OCI-LY1 (cell line): ENCODE data around the gene SIK3.
"Not testable (repeated sequence)": the region's sequence is repeated elsewhere in the genome, so short reads cannot be mapped to it uniquely, and the experiment has no call there.

Experiments
- H2AFZ ChIP-seq: fragments of 200-600 bp; sonication (generic), shearing (Covaris generic); 2 replicates; pipeline ENCODE4 v1.6.0; 2014; ENCODE audit warnings: antibody characterized with exemption, mild to moderate bottlenecking, low read length
- H3F3A ChIP-seq: fragments of 200-600 bp; sonication (generic), shearing (Covaris generic); 2 replicates; pipeline ENCODE4 v1.6.0; 2014; ENCODE audit warnings: mild to moderate bottlenecking, antibody characterized with exemption, low read length, moderate library complexity; ENCODE audit not compliant: insufficient read depth
- H3K27ac ChIP-seq: fragments of 200-600 bp; sonication (generic); 2 replicates; pipeline ENCODE4 v1.5.1; 2014; ENCODE audit warnings: low read length, mixed run types, mild to moderate bottlenecking, low read depth; ENCODE audit not compliant: poor library complexity, severe bottlenecking
- H3K27me3 ChIP-seq: fragments of 200-600 bp; sonication (generic); 2 replicates; pipeline ENCODE4 v1.6.0; 2014; ENCODE audit warnings: antibody characterized with exemption, mild to moderate bottlenecking, low read length, moderate library complexity; ENCODE audit not compliant: insufficient read depth
- H3K36me3 ChIP-seq: fragments of 200-600 bp; sonication (generic); 2 replicates; pipeline ENCODE4 v1.6.1; 2014; ENCODE audit warnings: mild to moderate bottlenecking, antibody characterized with exemption, low read length, moderate library complexity, mixed read lengths; ENCODE audit not compliant: insufficient read depth
- H3K4me1 ChIP-seq: fragments of 200-600 bp; sonication (generic); 2 replicates; pipeline ENCODE4 v1.5.1; 2014; ENCODE audit warnings: mild to moderate bottlenecking, low read length, moderate library complexity; ENCODE audit not compliant: insufficient read depth, severe bottlenecking
- H3K4me2 ChIP-seq: fragments of 200-600 bp; sonication (generic), shearing (Covaris generic); 2 replicates; pipeline ENCODE4 v1.6.1; 2014; ENCODE audit warnings: low read length
- H3K4me3 ChIP-seq: fragments of 200-600 bp; sonication (generic); 2 replicates; pipeline ENCODE4 v1.5.1; 2014; ENCODE audit warnings: low read length, low read depth, mild to moderate bottlenecking, mixed read lengths; ENCODE audit not compliant: poor library complexity, severe bottlenecking
- H3K79me2 ChIP-seq: fragments of 200-600 bp; shearing (Covaris generic); 2 replicates; pipeline ENCODE4 v1.6.1; 2016; ENCODE audit warnings: mixed run types, low read length, mixed read lengths; ENCODE audit not compliant: insufficient read depth
- H3K9ac ChIP-seq: fragments of 200-600 bp; sonication (generic), shearing (Covaris generic); 2 replicates; pipeline ENCODE4 v1.6.1; 2014; ENCODE audit warnings: mild to moderate bottlenecking, low read length, mixed read lengths
- H3K9me2 ChIP-seq: fragments of 200-600 bp; sonication (generic), shearing (Covaris generic); 2 replicates; pipeline ENCODE4 v1.6.1; 2014; ENCODE audit warnings: low read depth, mild to moderate bottlenecking, low read length, mixed read lengths
- H3K9me3 ChIP-seq: fragments of 200-600 bp; shearing (Covaris generic); 2 replicates; pipeline ENCODE4 v1.6.1; 2014; ENCODE audit warnings: low read length, mixed read lengths
- H4K20me1 ChIP-seq: fragments of 200-600 bp; sonication (generic), shearing (Covaris generic); 2 replicates; pipeline ENCODE4 v1.6.0; 2016; ENCODE audit warnings: mild to moderate bottlenecking, low read length; ENCODE audit not compliant: insufficient read depth
- EZH2 ChIP-seq: fragments of 200-600 bp; sonication (generic), shearing (Covaris generic); IDR thresholded peaks from 2 replicates; pipeline ENCODE4 v1.8.0; 2017; ENCODE audit warnings: borderline replicate concordance, mixed run types, mild to moderate bottlenecking, antibody characterized with exemption, low read length, moderate library complexity, mixed read lengths
- TF ChIP-seq, protein P1 (sequence below): fragments of 200-600 bp; sonication (generic), shearing (Covaris generic); IDR thresholded peaks from 2 replicates; pipeline ENCODE4 v1.5.1; 2017; ENCODE audit warnings: mild to moderate bottlenecking, antibody characterized with exemption, low read length, moderate library complexity, mixed read lengths

Gene SIK3

DNA sequence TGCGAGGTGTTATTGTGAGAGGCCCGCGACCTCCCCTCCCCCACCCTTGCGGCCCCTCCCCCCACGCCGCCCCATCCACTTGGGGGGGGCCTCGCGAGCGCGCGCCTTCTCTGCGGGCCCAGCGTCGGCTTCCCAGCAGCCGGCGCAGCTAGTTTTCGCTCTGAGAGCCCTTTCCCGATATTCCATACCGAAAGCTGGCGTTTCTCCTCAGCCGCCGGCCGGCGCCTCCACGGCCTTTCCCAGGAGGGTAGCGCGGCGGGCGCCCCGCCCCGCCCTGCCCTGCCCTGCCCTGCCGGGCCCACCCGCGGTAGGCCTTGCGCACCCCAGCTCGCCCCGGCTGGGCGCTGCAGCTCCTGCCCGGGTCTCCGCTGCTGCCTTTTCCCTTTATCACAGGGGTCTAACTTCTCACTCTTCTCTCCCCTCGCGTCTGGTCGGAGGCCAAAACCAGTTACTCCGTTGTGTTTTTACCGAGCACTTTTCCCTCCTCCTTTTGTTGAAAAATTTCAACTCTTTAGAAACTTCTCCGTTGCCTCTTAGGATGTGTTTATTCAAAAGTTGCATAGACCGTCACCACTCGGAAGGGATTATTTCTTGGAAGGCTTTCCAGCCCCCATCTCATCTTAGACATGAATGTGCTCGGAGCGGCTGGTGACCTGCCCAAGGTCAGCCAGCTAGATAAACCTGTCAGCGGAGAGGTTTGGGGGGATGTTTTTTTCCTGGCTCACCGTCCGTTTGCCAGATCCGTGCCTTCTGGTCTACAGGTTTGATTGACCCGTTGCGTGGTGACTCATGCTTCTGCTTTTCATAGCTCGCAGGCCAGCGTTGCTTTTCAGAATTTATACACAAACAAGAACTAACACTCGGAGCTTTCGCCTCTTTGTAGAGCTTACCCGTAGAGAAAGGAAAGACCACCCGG, 46.5 kb upstream of the SIK3 start:
- H4K20me1 ChIP-seq, result peaks cover 3% of the 10 kb centered on the region; the same call in 1 of the 2 replicates
- H3K36me3 ChIP-seq, result peaks cover 43% of the 10 kb centered on the region
- H3K9me2 ChIP-seq, result no peaks in the 10 kb centered on the region
- peak overlapping the region; percentile 98 for H3K9ac ChIP-seq
- peaks cover 35% of the 10 kb centered on the region for H3K4me1 ChIP-seq
- H3F3A ChIP-seq, result no peaks in the 10 kb centered on the region
- H3K27me3 ChIP-seq, result no peaks in the 10 kb centered on the region
- H3K9me3 ChIP-seq, result no peaks in the 10 kb centered on the region
- peak overlapping the region; percentile 78 for H3K27ac ChIP-seq
- H3K4me3 ChIP-seq, result peak overlapping the region; percentile 100
- H3K79me2 ChIP-seq, result peaks cover 51% of the 10 kb centered on the region
- TF ChIP-seq, protein P1, sequence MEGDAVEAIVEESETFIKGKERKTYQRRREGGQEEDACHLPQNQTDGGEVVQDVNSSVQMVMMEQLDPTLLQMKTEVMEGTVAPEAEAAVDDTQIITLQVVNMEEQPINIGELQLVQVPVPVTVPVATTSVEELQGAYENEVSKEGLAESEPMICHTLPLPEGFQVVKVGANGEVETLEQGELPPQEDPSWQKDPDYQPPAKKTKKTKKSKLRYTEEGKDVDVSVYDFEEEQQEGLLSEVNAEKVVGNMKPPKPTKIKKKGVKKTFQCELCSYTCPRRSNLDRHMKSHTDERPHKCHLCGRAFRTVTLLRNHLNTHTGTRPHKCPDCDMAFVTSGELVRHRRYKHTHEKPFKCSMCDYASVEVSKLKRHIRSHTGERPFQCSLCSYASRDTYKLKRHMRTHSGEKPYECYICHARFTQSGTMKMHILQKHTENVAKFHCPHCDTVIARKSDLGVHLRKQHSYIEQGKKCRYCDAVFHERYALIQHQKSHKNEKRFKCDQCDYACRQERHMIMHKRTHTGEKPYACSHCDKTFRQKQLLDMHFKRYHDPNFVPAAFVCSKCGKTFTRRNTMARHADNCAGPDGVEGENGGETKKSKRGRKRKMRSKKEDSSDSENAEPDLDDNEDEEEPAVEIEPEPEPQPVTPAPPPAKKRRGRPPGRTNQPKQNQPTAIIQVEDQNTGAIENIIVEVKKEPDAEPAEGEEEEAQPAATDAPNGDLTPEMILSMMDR, result no peak
- TF ChIP-seq EZH2, result no peak
- H3K4me2 ChIP-seq, result peak overlapping the region; percentile 99
- no peak overlapping the region for H2AFZ ChIP-seq

DNA sequence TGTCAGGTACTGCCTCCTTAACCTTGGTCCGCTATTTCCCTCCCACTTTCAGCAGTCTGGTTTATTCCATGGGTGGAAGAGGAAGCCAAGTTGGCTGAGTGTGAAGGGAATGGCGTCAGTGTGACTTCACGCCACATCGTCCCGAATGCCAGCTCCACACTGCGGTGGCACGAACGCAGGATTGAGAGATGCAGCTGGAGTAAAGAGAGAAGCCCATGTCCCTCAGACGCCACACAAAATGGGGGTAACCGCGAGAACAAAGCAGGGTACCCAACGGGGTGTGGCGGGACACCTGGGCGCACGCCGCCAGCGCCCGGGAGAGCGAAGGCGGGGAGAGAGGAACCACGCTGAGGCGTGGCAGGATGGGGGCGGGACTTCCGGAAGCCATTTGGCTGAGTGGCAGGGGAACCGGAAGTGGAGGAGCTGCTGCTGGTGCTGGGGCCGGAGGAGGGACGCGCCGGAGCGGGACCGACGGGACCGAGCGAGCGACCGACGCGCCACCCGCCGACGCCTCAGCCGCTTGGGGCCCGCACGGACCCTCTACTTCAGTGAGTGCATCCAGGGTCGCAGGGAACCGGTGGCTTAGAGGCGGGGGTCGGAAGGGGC, 45.7 kb upstream of the SIK3 start, which contains the start of gene PAFAH1B2:
TSS of gene PAFAH1B2 (plus strand) at position 417 of the 606 bp plus-strand sequence. CDS start 8,161 bp downstream, outside the sequence.
- H3K36me3 ChIP-seq, result peaks cover 42% of the 10 kb centered on the region
- H3K79me2 ChIP-seq, result peaks cover 45% of the 10 kb centered on the region
- H3K27ac ChIP-seq, result peak within 1 kb of the TSS; percentile 78
- H3K9ac ChIP-seq, result peak within 1 kb of the TSS; percentile 98
- H3K4me1 ChIP-seq, result peaks cover 36% of the 10 kb centered on the region
- no peaks in the 10 kb centered on the region for H3K9me3 ChIP-seq
- peaks cover 3% of the 10 kb centered on the region; the same call in 1 of the 2 replicates for H4K20me1 ChIP-seq
- peak within 1 kb of the TSS; percentile 100 for H3K4me3 ChIP-seq
- no peaks in the 10 kb centered on the region for H3K9me2 ChIP-seq
- H3K27me3 ChIP-seq, result no peaks in the 10 kb centered on the region
- no peak for TF ChIP-seq EZH2
- TF ChIP-seq, protein P1, result no peak
- H3K4me2 ChIP-seq, result peak within 1 kb of the TSS; percentile 99
- H2AFZ ChIP-seq, result peak within 1 kb of the TSS; percentile 98; the same call in 1 of the 2 replicates
- no peaks in the 10 kb centered on the region for H3F3A ChIP-seq

DNA sequence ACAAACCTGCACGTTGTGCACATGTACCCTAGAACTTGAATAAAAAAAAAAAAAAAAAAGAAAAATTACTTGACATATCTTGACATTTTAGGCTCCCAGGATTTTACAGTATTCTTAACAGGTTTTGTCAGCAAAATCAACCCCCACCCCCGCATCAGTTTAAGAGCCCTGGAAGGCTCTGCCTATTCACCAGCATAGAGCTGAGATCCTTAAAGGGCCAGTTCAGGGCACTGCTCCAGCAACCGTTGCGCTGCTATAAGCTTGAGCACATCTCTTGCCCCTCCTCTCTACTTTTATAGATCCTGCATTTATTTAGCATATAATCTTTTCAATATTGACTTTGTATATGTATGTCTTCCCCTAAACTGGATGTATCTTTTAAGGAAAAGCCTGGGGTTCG, 45.2 kb upstream of the SIK3 start:
- H3K9me3 ChIP-seq, result no peaks in the 10 kb centered on the region
- H2AFZ ChIP-seq, result peak overlapping the region; percentile 98; the same call in 1 of the 2 replicates
- no peak for TF ChIP-seq EZH2
- TF ChIP-seq, protein P1, result no peak
- no peaks in the 10 kb centered on the region for H3K9me2 ChIP-seq
- H3F3A ChIP-seq, result no peaks in the 10 kb centered on the region
- H3K4me3 ChIP-seq, result peak overlapping the region; percentile 100
- no peaks in the 10 kb centered on the region for H3K27me3 ChIP-seq
- H3K36me3 ChIP-seq, result peaks cover 36% of the 10 kb centered on the region
- peak overlapping the region; percentile 99 for H3K4me2 ChIP-seq
- H3K79me2 ChIP-seq, result peaks cover 40% of the 10 kb centered on the region
- peaks cover 36% of the 10 kb centered on the region for H3K4me1 ChIP-seq
- peak overlapping the region; percentile 98 for H3K9ac ChIP-seq
- peak overlapping the region; percentile 63 for H3K27ac ChIP-seq
- H4K20me1 ChIP-seq, result peaks cover 3% of the 10 kb centered on the region; the same call in 1 of the 2 replicates

DNA sequence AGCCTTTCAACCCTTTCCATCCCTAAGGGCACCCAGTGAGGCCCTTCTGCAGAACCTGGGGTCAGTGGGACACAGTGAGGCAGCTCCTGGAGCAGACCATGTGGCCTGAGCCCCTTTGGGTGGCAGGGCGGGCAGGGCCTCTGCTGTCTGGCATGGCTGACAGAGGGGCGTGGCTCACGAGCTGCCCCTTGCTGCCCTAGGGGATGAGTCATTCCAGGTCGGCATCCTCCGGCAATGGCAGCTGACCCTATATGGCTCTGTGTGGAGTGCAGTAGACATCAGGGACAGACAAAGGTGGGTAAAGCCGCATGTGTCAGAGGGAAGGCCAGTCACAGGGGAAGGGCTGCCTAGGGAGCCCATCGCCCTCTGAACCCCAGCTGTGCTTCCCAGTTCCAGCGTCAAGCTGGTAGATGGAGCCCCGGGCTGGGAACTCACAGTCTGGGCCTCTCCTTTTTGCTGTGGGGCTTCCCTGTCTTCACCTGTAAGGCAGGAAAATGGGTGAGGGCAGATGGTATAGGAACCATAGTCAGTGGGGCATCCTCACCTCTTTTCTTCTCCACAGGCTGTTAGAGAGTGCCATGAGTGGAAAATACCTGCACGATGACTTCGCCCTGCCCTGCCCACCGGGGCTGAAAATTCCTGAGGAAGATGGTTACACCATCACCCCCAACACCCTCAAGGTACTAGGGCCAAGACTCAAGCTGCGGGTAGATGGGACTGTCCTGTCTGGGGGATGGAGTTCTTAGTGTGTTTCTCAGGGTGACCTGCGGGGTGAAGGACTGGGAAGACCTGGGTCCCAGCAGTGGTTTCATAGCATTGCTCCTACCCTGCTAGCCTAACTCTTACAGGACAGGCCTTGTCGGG, 39.2 kb upstream of the SIK3 start:
- H3K4me1 ChIP-seq, H2AFZ ChIP-seq, H3K4me3 ChIP-seq, H3K36me3 ChIP-seq, H3K27ac ChIP-seq, H4K20me1 ChIP-seq, H3F3A ChIP-seq, H3K9me3 ChIP-seq, H3K9ac ChIP-seq, H3K4me2 ChIP-seq, H3K9me2 ChIP-seq, H3K27me3 ChIP-seq, H3K79me2 ChIP-seq: not testable (repeated sequence)
